ENCODE data around the gene AP1G1.
"Not testable (repeated sequence)": the region's sequence is repeated elsewhere in the genome, so short reads cannot be mapped to it uniquely, and the experiment has no call there.

Gene AP1G1

DNA sequence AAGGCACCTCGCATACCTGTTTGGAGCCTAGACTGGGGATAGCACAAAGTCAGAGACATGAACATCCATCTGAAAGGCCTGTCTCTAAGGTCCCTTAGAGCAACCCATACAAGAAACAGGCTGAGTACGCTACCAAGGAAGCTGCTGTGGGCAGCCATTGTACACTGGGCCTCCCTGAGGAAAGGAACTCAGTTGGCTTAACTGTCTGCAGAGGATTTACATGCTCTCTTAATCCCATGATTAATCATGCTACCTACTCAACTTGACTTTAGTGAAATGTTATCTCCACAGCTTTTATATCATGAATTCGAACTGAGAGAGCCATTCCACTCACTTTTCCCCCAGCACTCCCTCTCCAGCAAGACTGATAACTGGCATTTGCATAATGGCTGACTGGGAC, 110.1 kb downstream of the AP1G1 start:
- DNase-seq (ENCODE audit: low spot score), result no peak
- TF ChIP-seq, protein P1, sequence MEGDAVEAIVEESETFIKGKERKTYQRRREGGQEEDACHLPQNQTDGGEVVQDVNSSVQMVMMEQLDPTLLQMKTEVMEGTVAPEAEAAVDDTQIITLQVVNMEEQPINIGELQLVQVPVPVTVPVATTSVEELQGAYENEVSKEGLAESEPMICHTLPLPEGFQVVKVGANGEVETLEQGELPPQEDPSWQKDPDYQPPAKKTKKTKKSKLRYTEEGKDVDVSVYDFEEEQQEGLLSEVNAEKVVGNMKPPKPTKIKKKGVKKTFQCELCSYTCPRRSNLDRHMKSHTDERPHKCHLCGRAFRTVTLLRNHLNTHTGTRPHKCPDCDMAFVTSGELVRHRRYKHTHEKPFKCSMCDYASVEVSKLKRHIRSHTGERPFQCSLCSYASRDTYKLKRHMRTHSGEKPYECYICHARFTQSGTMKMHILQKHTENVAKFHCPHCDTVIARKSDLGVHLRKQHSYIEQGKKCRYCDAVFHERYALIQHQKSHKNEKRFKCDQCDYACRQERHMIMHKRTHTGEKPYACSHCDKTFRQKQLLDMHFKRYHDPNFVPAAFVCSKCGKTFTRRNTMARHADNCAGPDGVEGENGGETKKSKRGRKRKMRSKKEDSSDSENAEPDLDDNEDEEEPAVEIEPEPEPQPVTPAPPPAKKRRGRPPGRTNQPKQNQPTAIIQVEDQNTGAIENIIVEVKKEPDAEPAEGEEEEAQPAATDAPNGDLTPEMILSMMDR (IDR thresholded peaks at IDR 0.05; ENCODE audit: extremely low read depth, insufficient read depth, missing control alignments), result no peak
- in situ Hi-C loops (cut with MboI; ENCODE audit: low pct_unique_long_range_greater_than_20kb, low sequenced_read_pairs, unreplicated experiment), result no loop called here

DNA sequence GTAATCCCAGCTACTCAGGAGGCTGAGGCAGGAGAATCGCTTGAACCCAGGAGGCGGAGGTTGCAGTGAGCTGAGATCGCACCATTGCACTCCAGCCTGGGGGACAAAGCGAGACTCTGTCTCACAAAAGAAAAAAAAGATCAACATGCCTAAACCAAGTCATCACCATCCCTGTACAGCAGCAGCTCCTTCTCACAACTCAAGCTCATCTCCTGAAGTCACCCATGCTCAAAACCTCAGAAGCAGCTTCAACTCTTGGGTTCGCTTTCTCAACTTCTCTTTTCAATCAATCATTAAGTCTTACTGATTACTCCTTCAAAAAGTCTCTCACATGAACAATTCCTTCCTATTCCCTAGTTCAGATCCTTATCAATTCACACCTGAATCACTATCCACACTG, 115.5 kb downstream of the AP1G1 start:
- TF ChIP-seq, protein P1 (IDR thresholded peaks at IDR 0.05; ENCODE audit: extremely low read depth, insufficient read depth, missing control alignments), result no peak
- DNase-seq (ENCODE audit: low spot score), result peak; percentile 25
- in situ Hi-C loops (cut with MboI; ENCODE audit: low pct_unique_long_range_greater_than_20kb, low sequenced_read_pairs, unreplicated experiment), result no loop called here

DNA sequence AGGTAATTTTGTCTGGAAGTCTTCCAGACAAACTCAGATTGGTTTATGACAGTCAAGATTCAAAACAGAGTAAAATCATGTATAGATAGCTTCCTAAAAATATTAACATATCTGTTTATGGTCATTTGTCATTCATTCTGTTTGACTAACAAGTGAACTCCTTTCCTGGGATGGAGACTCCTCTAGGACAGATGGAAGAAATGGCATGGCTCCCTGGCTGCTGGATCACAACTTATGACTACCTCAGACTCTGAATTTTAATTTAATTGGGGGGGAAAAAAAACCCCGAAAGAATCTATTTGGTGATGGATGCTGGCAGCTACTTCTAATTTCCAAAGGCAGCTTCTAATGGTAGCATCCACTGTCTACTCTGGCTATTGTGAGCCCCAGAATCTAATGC, 118.7 kb downstream of the AP1G1 start:
- TF ChIP-seq, protein P1 (IDR thresholded peaks at IDR 0.05; ENCODE audit: extremely low read depth, insufficient read depth, missing control alignments), result no peak
- DNase-seq (ENCODE audit: low spot score), result no peak
- in situ Hi-C loops (cut with MboI; ENCODE audit: low pct_unique_long_range_greater_than_20kb, low sequenced_read_pairs, unreplicated experiment), result no loop called here

DNA sequence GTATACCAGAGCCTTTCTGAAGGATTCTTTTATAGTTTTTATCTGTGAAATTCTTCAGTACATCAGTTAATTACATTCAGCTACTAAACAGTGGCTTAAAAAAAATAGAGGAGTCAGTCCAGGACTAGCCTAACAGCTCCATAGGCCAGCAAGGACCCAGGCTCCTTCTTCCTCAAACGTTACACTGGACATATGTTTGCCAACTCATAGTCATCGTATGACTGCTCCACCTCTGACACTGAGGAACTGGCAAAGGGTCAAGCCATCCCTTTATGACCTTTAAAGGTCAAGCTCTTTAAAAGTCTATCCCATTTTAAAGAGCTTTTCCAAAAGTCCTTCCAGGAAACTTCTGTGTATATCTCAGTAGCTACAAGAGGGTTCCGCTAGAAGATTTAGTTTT, 120.8 kb downstream of the AP1G1 start:
- in situ Hi-C loops (cut with MboI; ENCODE audit: low pct_unique_long_range_greater_than_20kb, low sequenced_read_pairs, unreplicated experiment), result no loop called here
- TF ChIP-seq, protein P1 (IDR thresholded peaks at IDR 0.05; ENCODE audit: extremely low read depth, insufficient read depth, missing control alignments), result no peak
- DNase-seq (ENCODE audit: low spot score), result no peak

DNA sequence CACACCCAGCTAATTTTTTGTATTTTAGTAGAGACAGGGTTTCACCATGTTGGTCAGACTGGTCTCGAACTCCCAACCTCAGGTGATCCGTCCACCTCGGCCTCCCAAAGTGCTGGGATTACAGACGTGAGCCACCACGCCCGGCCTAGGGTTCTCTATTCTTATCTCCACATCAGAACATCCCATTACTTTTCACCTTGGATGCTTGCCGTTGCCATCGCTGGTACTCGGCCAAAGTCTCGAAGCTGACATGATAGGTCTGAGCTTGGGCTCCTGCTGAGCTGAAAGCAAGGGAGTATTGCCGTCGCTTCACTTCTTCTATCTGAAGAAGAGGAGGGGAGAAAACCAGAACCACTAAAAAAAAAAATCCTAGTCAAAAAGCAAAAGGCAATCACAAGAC, 124.4 kb downstream of the AP1G1 start:
- in situ Hi-C loops (cut with MboI; ENCODE audit: low pct_unique_long_range_greater_than_20kb, low sequenced_read_pairs, unreplicated experiment); DNase-seq (ENCODE audit: low spot score): not testable (repeated sequence)

DNA sequence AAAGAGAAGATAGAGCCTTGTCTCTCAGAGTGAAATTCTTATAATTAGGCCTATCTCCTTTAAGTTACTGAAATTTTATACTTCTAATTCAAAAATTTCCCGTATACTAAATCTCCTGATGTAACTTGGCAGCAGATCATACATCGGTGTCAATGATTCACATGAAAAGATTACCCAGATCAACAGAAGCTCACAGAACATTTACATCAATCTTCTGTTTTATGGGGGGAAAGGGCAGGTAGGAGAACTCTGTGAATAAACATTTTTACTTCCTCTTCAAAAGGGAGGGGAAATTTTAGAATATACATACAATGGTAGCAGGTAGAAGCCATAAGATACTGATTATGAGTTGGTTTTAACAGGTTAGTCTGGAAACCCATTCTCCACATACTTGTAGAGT, 127.3 kb downstream of the AP1G1 start:
- no peak for DNase-seq (ENCODE audit: low spot score)
- in situ Hi-C loops (cut with MboI; ENCODE audit: low pct_unique_long_range_greater_than_20kb, low sequenced_read_pairs, unreplicated experiment), result no loop called here
- TF ChIP-seq, protein P1 (IDR thresholded peaks at IDR 0.05; ENCODE audit: extremely low read depth, insufficient read depth, missing control alignments), result no peak
